ENCODE results near the gene DSE.

DNA sequence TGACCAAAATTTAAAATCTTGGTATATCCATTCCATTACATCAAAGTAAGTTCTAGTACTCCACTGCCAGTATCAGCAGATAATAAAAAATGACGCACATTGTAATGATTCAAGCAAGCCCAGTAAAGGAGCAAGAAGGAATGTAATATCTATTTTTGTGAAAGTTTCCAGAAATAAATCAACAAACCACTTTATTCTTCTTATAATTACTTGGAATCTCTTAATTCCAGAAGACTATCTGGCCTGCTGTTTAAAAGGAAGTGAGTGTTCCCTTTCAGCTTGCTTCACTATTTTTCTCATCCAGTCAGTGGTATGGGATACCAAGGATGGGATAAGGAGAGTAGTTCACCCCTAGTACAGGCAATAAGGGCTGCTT lies 42.2 kb upstream of the DSE start:
- no peak for TF ChIP-seq POLR2A (IDR thresholded peaks at IDR 0.05)
- TF ChIP-seq, protein P1, sequence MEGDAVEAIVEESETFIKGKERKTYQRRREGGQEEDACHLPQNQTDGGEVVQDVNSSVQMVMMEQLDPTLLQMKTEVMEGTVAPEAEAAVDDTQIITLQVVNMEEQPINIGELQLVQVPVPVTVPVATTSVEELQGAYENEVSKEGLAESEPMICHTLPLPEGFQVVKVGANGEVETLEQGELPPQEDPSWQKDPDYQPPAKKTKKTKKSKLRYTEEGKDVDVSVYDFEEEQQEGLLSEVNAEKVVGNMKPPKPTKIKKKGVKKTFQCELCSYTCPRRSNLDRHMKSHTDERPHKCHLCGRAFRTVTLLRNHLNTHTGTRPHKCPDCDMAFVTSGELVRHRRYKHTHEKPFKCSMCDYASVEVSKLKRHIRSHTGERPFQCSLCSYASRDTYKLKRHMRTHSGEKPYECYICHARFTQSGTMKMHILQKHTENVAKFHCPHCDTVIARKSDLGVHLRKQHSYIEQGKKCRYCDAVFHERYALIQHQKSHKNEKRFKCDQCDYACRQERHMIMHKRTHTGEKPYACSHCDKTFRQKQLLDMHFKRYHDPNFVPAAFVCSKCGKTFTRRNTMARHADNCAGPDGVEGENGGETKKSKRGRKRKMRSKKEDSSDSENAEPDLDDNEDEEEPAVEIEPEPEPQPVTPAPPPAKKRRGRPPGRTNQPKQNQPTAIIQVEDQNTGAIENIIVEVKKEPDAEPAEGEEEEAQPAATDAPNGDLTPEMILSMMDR (IDR thresholded peaks at IDR 0.05), result no peak
